Loucy (cell line): Measurements from ENCODE around the gene C1QL1.

Experiments
- CTCF ChIP-seq: fragments of 200-600 bp; sonication (generic); conservative IDR thresholded peaks from 2 replicates; pipeline ENCODE4 v1.5.1; 2014; ENCODE audit warnings: mild to moderate bottlenecking, antibody characterized with exemption, low read length
- EZH2phosphoT487 ChIP-seq: fragments of 200-600 bp; IDR thresholded peaks from 2 replicates; pipeline ENCODE4 v1.6.1; 2018; ENCODE audit warnings: antibody characterized with exemption, mild to moderate bottlenecking, moderate library complexity, borderline replicate concordance

DNA sequence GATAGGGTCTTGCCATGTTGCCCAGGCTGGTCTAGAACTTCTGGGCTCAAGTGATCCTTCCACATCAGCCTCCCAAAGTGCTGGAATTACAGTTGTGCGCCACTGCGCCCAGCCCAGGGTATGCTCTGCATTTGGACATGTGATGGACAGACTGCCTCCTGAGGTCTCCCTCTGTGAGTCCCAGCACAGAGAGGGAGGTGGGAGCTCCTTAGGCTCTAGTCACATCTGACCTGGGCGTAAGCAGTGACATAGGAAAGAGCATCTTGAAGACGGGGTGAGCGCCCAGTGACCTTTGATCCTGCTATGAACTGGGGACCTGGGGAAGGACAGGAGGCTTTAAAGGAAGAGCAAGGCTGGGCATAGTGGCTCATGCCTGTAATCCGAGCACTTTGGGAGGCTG, 50.6 kb downstream of the C1QL1 start:
- TF ChIP-seq CTCF (no peak), EZH2phosphoT487 (no peak)
